Stimulated activated CD4-positive, alpha-beta T cell treated with anti-CD3 and anti-CD28 coated beads, Interleukin-12 subunit alpha, Interleukin-12 subunit beta, amount 100 ng/mL, for 48 hours (primary cell): ENCODE measurements around the gene SERPINE1.
"Not testable (repeated sequence)": the region's sequence is repeated elsewhere in the genome, so short reads cannot be mapped to it uniquely, and the experiment has no call there.

ENCODE experiments used
- DNase-seq, 3 donors: peaks; one replicate each; pipeline ENCODE4 v3.0.0-alpha.2; 2020; ENCODE audit warnings: low read depth in 2 of 3, low spot score in 1 of 3

SERPINE1 gene

DNA sequence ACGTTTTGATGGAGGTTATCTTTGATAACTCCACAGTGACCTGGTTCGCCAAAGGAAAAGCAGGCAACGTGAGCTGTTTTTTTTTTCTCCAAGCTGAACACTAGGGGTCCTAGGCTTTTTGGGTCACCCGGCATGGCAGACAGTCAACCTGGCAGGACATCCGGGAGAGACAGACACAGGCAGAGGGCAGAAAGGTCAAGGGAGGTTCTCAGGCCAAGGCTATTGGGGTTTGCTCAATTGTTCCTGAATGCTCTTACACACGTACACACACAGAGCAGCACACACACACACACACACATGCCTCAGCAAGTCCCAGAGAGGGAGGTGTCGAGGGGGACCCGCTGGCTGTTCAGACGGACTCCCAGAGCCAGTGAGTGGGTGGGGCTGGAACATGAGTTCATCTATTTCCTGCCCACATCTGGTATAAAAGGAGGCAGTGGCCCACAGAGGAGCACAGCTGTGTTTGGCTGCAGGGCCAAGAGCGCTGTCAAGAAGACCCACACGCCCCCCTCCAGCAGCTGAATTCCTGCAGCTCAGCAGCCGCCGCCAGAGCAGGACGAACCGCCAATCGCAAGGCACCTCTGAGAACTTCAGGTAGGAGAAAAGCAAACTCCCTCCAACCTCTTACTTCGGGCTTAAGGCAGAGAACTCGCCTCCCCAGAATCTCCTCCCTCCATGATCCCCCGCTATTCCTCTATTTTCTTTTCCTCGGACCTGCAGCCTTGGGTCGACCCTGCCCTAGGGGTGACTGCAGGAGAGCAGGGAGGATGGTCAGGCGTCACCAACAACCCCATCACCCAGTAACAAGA, at the start of gene SERPINE1:
TSS of gene SERPINE1 (plus strand) at position 454 of the 809 bp plus-strand sequence. CDS start 1,290 bp downstream, outside the sequence.
- peak in 1 of 3 donors; percentile 19 for DNase-seq

DNA sequence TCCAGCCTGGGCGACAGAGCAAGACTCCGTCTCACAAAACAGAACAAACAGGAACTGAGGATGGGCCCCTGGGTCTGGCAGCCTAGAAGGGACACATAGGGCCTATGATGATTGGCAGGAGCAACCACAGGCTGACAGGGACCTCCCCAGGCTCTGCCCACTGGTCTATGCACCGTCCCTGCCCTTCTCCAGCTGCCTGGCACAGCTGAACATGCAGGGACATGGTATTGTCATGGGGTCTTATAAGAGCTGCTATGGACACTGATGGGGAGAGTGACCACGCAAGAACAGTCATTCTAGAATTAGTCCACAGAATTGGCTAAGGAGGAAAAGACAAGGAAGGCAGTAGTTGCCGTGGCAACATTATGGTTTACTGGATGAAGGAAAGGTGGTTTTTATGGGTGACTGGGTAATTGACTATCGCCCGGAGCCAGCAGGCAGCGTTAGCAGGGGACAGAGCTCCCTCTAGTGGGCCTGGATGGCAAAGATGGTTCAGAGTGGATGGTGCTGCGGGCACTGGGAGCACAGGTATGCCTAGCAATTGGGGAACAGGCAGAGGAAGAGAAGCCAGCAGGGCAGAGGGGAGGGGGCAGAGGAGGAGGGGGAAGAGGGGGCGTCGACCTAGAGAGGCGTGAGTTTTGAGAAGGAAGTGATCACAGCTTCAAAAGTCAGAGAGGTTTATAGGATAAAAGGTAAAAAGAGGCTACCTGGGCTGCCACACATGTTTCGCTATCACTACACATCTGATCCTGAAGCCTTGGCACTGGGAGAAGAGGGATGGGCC, 49.4 kb upstream of the SERPINE1 start:
- peak; percentile 74 to 90 (median 75) for DNase-seq

DNA sequence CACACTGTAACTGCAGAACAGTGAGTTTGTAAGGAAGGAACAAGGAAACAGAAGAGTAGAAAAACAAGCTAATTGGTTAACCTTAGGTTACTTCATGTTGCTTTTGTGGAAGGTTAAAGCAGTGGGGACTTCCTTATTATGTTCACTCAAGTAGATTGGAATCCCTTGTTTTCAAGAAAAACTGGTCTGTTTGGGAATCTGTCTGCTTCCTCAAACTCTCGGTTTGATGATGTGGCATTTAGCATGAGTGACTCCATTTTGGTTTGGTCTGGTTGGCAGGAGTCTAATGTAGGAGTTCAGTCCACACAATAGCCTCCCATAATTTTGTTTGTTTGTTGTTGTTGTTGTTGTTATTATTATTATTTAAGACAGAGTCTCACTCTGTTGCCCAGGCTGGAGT, 45.5 kb upstream of the SERPINE1 start:
- no peak for DNase-seq

DNA sequence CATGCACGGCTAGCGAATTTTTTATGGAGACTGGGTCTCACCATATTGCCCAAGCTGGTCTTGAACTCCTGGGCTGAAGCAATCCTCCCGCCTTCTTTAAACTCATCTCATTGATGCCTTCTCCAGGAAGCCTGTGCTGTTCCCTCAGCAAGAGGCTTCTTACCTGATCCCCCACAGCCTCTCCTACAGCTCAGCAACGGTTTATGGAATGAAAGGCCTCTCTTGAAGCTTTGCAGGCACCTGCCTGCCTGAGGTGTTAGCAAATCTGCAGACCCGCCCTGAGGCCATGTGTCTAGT, 42.1 kb upstream of the SERPINE1 start:
- DNase-seq: no peak

DNA sequence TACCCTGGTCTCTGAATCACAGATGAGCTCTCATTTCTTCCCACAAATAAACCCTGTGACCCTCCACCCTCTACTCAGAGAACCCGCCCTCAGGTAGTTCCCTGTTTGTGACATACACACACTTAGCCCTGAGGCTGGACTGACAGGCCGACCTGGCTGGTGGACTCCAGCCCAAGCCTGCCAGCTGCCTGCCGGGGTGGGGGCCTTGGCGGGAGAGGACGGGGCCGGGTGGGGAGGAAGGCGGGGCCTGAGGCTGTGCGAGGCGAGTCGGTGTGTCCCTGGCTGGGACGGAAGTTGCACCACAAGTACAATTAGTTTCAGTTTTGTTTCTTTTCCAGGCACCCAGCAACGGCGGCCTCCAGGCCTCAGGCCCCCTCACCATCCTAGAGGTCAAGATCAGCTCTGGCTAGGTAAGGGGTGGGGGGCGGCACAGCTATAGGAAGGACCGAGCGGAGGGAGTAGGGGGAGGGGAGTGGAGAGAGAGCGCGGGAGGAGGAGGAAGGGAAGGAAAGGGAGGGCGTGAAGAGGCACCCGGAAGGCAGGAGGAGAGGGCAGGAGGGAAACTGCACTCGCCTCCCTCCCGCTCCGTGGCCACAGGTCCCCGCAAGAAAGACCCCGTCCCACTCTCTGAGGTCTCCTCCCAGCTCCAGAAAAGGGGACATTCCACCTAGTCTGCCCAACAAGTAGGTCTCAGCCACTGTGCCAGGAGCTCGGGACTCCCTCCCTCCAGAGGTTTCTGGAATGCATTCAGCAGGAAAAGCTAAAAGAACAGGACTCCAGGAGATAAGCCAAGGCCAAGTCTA, 41.5 kb upstream of the SERPINE1 start, which contains the start of gene TRIM56:
TSS of gene TRIM56 (plus strand) at position 320 of the 803 bp plus-strand sequence. CDS start 1,832 bp downstream, outside the sequence.
- peak; percentile 57 to 68 (median 58) for DNase-seq

DNA sequence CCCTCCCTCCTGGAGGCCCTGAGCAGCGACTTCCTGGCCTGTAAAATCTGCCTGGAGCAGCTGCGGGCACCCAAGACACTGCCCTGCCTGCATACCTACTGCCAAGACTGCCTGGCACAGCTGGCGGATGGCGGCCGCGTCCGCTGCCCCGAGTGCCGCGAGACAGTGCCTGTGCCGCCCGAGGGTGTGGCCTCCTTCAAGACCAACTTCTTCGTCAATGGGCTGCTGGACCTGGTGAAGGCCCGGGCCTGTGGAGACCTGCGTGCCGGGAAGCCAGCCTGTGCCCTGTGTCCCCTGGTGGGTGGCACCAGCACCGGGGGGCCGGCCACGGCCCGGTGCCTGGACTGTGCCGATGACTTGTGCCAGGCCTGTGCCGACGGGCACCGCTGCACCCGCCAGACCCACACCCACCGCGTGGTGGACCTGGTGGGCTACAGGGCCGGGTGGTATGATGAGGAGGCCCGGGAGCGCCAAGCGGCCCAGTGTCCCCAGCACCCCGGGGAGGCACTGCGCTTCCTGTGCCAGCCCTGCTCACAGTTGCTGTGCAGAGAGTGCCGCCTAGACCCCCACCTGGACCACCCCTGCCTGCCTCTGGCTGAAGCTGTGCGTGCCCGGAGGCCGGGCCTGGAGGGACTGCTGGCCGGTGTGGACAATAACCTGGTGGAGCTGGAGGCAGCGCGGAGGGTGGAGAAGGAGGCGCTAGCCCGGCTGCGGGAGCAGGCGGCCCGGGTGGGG, 39.4 kb upstream of the SERPINE1 start:
- DNase-seq: no peak

DNA sequence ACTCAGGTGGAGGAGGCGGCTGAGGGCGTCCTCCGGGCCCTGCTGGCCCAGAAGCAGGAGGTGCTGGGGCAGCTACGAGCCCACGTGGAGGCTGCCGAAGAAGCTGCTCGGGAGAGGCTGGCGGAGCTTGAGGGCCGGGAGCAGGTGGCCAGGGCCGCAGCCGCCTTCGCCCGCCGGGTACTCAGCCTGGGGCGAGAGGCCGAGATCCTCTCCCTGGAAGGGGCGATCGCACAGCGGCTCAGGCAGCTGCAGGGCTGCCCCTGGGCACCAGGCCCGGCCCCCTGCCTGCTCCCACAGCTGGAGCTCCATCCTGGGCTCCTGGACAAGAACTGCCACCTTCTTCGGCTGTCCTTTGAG, 38.9 kb upstream of the SERPINE1 start:
- DNase-seq: no peak

DNA sequence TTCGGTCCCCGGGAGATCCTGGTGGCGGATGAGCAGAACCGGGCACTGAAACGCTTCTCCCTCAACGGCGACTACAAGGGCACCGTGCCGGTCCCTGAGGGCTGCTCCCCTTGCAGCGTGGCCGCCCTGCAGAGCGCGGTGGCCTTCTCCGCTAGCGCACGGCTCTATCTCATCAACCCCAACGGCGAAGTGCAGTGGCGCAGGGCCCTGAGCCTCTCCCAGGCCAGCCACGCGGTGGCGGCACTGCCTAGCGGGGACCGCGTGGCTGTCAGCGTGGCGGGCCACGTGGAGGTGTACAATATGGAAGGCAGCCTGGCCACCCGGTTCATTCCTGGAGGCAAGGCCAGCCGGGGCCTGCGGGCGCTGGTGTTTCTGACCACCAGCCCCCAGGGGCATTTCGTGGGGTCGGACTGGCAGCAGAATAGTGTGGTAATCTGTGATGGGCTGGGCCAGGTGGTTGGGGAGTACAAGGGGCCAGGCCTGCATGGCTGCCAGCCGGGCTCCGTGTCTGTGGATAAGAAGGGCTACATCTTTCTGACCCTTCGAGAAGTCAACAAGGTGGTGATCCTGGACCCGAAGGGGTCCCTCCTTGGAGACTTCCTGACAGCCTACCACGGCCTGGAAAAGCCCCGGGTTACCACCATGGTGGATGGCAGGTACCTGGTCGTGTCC, 37.9 kb upstream of the SERPINE1 start:
- no peak for DNase-seq

DNA sequence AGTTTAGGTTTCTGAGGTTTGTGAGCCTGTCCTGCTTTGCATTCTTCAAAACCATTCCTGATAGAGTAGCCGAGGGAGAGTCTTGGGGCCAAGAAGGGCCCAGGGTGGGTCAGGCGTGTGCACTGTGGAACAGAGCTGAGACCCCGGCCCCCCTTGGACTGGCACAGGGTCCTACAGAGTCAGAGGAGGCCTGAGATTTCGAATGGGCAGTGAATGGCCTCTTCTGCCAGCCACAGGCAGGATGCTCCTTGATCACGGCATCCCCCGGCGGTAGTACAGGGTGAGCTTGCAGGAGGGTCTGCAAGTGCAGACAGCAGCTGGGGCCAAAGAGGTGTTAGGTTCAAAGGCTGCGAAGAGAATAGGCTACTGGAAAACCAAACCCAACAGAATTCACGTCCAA, 37.0 kb upstream of the SERPINE1 start:
- DNase-seq: no peak

DNA sequence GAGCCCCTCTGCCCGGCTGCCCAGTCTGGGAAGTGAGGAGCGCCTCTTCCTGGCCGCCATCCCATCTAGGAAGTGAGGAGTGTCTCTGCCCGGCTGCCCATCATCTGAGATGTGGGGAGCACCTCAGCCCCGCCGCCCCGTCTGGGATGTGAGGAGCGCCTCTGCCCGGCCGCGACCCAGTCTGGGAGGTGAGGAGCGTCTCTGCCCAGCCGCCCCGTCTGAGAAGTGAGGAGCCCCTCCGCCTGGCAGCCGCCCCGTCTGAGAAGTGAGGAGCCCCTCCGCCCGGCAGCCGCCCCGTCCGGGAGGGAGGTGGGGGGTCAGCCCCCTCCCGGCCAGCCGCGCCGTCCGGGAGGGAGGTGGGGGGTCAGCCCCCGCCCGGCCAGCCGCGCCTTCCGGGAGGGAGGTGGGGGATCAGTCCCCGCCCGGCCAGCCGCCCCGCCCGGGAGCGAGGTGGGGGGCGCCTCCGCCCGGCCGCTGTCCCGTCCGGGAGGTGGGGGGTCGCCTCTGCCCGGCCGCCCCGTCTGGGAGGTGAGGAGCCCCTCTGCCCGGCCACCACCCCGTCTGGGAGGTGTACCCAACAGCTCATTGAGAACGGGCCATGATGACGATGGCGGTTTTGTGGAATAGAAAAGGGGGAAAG, 34.5 kb upstream of the SERPINE1 start:
- DNase-seq: not testable (repeated sequence)

DNA sequence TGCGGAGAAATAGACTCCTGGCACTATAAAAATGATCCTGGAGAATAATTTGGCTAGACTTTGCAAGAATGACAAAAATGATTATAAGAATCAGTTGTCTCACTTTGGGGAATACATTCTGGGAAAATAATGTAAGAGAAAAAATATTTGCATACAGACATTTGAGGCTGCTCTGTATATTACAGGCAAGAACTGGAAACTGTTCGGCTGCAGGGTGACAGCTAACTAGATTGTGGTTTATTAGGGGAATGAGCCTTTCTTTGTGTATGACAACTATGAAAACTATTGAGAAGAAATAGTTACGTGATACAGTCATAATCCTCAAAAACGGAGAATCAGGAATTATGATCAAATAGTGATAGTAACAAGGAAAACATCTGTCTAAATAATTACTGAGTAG, 33.0 kb upstream of the SERPINE1 start:
- DNase-seq: no peak

DNA sequence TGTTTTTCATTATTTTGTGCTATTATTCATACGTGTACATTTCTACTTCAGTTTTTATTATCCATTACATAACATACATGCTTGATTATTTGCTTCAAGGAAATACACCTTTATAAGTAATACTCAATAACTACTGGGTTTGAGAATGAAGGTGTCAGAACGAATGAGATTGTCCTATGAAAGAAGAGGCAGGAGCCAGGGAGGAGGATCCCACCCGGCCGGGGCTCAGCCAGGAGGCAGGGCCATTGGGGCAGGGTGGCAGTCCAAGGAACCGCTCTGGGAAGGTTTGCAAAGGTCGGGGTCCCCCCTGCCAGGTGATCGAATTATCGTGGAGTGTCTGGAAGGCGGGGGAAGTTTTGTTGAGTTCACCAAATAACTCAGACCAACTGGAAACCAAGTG, 32.5 kb upstream of the SERPINE1 start:
- DNase-seq: no peak

DNA sequence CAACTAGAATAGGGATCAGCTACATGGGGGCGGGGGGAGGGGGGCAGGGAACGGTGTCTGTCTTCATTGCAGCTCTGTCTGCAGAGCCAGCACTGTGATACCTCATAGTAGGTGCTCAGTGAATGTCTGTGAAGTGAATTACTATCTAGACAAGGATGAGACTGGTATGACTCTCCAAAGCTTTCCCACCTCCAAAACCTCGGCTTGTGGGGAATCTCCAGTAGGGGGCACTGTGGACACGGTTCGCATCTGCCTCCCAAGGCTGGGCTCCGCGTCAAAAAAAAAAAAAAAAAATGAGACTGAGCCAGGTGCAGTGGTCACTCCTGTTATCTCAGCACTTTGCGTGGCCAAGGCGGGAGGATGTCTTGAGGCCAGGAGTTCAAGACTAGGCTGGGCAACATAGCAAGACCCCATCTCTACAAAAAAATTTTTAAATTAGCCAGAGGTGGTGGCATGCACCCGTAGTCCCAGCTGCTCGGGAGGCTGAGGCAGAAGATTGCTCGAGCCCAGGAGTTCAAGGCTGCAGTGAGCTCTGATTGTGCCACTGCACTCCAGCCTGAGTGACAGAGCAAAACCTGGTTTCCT, 32.0 kb upstream of the SERPINE1 start:
- DNase-seq: peak; percentile 23 to 45 (median 33)

DNA sequence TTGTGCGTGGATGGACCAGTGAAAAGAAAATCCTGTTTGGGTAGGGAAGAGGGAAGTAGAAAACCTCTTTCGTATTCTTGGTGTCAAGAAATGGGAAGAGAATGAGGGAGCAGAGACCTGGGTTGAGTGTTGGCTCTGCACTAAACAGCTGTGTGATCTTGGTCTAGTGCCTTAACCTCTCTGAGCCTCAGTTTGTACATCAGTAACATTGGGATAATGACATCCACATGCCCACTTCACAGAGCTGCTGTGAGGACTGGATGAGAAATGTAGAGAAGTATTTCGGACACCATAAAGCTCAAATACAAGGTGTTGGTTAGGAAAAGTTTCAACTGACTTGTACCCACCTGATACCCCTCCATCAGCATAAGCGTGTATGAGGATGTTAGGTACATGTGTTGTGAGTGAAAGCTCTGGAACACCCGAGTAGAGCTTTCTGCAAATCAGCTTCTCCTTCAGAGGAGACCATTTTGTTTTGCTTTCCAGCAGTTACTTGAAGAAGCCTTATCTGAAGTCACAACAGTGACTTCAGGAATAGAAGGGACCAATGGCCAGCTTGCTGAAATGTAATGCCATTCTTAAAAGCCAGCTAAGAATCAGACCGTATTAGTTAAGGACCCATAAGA, 30.5 kb upstream of the SERPINE1 start:
- DNase-seq: no peak

DNA sequence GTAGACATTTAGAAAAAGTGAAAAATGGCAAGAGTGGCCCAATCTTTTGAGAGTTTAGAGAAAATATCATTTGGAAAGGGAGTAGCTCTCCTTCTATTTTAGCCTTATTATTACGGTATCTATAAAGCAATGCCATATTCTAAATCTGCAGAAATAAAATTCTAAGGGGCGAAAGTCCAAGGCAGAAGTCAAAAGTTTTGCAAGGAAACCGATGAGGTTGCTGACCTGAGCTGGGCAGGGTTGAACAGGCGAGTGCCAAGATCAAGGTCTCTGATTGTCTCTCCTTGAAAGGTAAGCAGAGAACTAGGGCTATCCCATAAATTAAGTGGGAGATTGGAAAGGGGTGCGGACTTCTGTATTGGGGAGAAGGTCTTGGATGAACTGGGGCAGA, 30.0 kb upstream of the SERPINE1 start:
- DNase-seq: no peak

DNA sequence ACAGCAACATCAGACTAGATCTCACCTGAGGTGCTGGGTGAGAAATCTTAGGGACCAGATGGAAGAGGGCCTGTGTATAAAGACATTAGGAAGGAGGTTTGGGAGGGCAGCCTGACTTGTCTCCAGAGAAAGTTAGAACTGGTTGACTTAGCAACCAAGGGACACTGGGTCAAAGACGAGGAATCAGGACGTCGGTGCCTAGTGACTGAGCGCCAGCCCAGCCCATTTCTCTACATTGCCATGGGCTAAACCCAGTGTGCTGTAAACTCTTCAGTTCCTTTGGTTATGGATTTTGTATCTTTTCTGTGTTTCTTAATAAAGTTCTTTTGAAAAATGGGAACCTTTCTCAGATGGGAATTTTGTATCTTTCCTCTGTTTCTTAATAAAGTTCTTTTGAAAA, 29.3 kb upstream of the SERPINE1 start:
- DNase-seq: no peak

DNA sequence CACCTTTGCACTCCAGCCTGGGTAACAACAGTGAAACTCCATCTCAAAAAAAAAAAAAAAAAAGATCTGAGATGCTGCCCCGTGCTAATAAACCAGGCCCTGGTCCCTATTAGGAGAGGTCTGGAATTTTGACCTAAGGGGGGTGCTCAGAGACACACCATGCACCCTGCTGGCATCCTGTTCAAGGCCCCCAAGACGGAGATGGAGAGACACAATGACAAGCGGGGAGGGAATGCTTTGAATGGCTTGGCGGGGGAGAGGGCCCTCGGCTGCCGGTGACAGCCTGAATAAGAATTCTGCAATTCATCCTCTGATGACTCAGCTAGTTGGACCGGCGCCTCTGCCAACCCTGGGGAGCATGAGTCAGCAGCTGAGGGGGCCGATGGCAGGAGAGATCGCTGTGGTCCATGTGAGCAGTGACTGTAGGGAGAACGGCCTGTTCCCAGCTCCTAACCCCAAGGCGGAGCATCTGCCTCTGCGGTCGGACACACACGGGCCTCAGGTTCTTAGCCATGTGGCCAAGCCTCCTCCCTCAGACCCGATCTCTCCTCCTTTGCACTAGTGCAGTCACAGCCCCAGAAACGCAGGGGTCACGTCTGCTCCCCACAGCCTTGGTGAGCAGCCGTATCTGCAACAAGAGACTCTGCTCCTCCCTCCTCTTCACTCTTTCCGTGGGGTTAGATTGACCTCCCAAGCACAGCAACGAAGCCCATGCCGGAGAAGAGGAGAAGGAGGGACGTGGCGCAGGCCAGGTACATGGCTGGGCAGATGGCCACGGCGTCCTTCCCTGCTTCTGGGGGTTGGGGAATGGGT, 26.7 kb upstream of the SERPINE1 start:
- peak; percentile 29 to 58 (median 51) for DNase-seq
